ENCODE results near the gene PITPNM3. TPM values are rescaled to one million over a fixed set of nuclear protein-coding genes. Genes with fewer than 3 reads are reported as not detected.

The PITPNM3 gene
- total and polyA plus RNA-seq, 11 donors, result 0.16 to 1.7 (median 0.33) TPM

GRCh38 chr17:6571452-6571781, 15.1 kb upstream of the PITPNM3 start:
- DNase-seq, result no peak
- H3K27me3 ChIP-seq, result no peaks in the 10 kb centered on the region
- no peak overlapping the region for H3K4me3 ChIP-seq
- intact Hi-C loops (cut with DNase I), result loop anchor here in 4 of 10 donors (5.0 to 10.0 kb wide), 2 partner anchors 97 to 104 kb away; no protein-coding TSS in a partner anchor
- H3K9me3 ChIP-seq, result no peaks in the 10 kb centered on the region
- ATAC-seq, result no peak
- H3K36me3 ChIP-seq, result no peaks in the 10 kb centered on the region
- H3K27ac ChIP-seq, result no peak overlapping the region
- no peak for TF ChIP-seq CTCF (IDR thresholded peaks at IDR 0.05)
- H3K4me1 ChIP-seq, result peaks cover 0 to 22% (median 11%) of the 10 kb centered on the region in 12 donors
- 80 to 90% (median 85%) methylated on average over 7 of the region's 7 CpGs for WGBS, 4 donors

- DNase-seq, result no peak
- Histone ChIP-seq H3K36me3 (no peaks in the 10 kb centered on the region), H3K4me1 (peaks cover 0 to 17% (median 11%) of the 10 kb centered on the region in 12 donors), H3K4me3 (no peak overlapping the region), H3K9me3 (no peaks in the 10 kb centered on the region), H3K27me3 (no peaks in the 10 kb centered on the region), H3K27ac (no peak overlapping the region)
- no peak for ATAC-seq
- no peak for TF ChIP-seq CTCF (IDR thresholded peaks at IDR 0.05)
- no peak for TF ChIP-seq POLR2A (IDR thresholded peaks at IDR 0.05)
- intact Hi-C loops (cut with DNase I), result loop anchor here in 4 of 10 donors (5.0 to 10.0 kb wide), 2 partner anchors 96 to 104 kb away; no protein-coding TSS in a partner anchor
- WGBS, 4 donors, result 86 to 94% (median 91%) methylated on average over 15 to 18 of the region's 18 CpGs
These were observed 14.5 kb upstream of the PITPNM3 start for GRCh38 chr17:6570731-6571451.

- TF ChIP-seq POLR2A (IDR thresholded peaks at IDR 0.05) (no peak), CTCF (IDR thresholded peaks at IDR 0.05) (no peak)
- H3K27ac ChIP-seq, result no peak overlapping the region
- intact Hi-C loops (cut with DNase I), result loop anchor here in 4 of 10 donors (5.0 to 10.0 kb wide), 2 partner anchors 95 to 102 kb away; no protein-coding TSS in a partner anchor
- DNase-seq (no peak), ATAC-seq (no peak)
- no peaks in the 10 kb centered on the region for H3K27me3 ChIP-seq
- H3K36me3 ChIP-seq, result no peaks in the 10 kb centered on the region
- H3K9me3 ChIP-seq, result no peaks in the 10 kb centered on the region
- H3K4me3 ChIP-seq, result no peak overlapping the region
- WGBS, 4 donors, result 69 to 82% (median 79%) methylated on average over 9 to 10 of the region's 10 CpGs
- peaks cover 0 to 4% (median under 1%) of the 10 kb centered on the region in 12 donors for H3K4me1 ChIP-seq
These were observed 13.3 kb upstream of the PITPNM3 start for GRCh38 chr17:6569370-6570285.

GRCh38 chr17:6568184-6568758, 11.9 kb upstream of the PITPNM3 start:
- intact Hi-C loops (cut with DNase I), result no loop called here
- no peaks in the 10 kb centered on the region for H3K9me3 ChIP-seq
- ATAC-seq (no peak), DNase-seq (no peak)
- H3K4me3 ChIP-seq, result no peak overlapping the region
- H3K4me1 ChIP-seq, result no peaks in the 10 kb centered on the region
- WGBS, 4 donors, result 75 to 80% (median 79%) methylated on average over 12 of the region's 12 CpGs
- no peak overlapping the region for H3K27ac ChIP-seq
- TF ChIP-seq POLR2A (IDR thresholded peaks at IDR 0.05) (no peak), CTCF (IDR thresholded peaks at IDR 0.05) (no peak)
- H3K36me3 ChIP-seq, result no peaks in the 10 kb centered on the region
- no peaks in the 10 kb centered on the region for H3K27me3 ChIP-seq

Measured in heart left ventricle (tissue), 16 donors.